Measurements from ENCODE around the gene RNF168.

DNA sequence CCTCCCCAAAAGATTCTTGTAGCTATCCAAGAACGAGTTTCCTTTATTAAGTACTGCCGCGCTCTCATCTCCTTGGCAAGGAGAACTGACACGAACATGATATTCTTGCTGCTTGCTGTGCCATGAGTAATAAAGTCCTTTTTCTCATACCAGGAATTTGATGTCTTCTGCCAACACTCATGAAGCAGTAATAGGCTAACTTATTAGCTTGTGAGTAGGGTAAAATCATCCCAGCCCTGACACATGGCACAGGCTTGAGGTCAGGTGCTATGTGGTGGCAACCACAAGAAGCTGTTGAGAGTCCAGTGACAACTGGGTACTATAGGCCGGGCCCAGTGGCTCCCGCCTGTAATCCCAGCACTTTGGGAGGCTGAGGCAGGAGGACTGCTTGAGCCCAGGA, 48.6 kb downstream of the RNF168 start:
- TF ChIP-seq, protein P1, sequence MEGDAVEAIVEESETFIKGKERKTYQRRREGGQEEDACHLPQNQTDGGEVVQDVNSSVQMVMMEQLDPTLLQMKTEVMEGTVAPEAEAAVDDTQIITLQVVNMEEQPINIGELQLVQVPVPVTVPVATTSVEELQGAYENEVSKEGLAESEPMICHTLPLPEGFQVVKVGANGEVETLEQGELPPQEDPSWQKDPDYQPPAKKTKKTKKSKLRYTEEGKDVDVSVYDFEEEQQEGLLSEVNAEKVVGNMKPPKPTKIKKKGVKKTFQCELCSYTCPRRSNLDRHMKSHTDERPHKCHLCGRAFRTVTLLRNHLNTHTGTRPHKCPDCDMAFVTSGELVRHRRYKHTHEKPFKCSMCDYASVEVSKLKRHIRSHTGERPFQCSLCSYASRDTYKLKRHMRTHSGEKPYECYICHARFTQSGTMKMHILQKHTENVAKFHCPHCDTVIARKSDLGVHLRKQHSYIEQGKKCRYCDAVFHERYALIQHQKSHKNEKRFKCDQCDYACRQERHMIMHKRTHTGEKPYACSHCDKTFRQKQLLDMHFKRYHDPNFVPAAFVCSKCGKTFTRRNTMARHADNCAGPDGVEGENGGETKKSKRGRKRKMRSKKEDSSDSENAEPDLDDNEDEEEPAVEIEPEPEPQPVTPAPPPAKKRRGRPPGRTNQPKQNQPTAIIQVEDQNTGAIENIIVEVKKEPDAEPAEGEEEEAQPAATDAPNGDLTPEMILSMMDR (IDR thresholded peaks at IDR 0.05) = no peak
- no peak for TF ChIP-seq POLR2A (IDR thresholded peaks at IDR 0.05)
